Superior temporal gyrus (tissue), 1 donor: ENCODE data around the gene CCNYL1.

Experiments
- DNase-seq: peaks from one replicate; pipeline ENCODE4 v3.0.0-alpha.2; 2016; ENCODE audit errors: extremely low spot score

Gene CCNYL1

GRCh38 chr2:207766041-207766551 lies 54.7 kb downstream of the CCNYL1 start:
- DNase-seq, result no peak

GRCh38 chr2:207766697-207767460 lies 55.4 kb downstream of the CCNYL1 start:
- DNase-seq, result no peak

GRCh38 chr2:207767461-207768167 lies 56.2 kb downstream of the CCNYL1 start:
- DNase-seq, result no peak

GRCh38 chr2:207768168-207768865 lies 56.9 kb downstream of the CCNYL1 start:
- DNase-seq, result no peak

- no peak for DNase-seq
Observed at GRCh38 chr2:207768866-207769596, 57.6 kb downstream of the CCNYL1 start.

- DNase-seq, result no peak
Observed at GRCh38 chr2:207770602-207771404, 59.4 kb downstream of the CCNYL1 start.

GRCh38 chr2:207771421-207771820 lies 60.0 kb downstream of the CCNYL1 start:
- DNase-seq, result no peak

GRCh38 chr2:207772081-207772843 lies 60.8 kb downstream of the CCNYL1 start:
- no peak for DNase-seq

GRCh38 chr2:207772844-207773205 lies 61.4 kb downstream of the CCNYL1 start:
- DNase-seq, result no peak

- no peak for DNase-seq
Observed at GRCh38 chr2:207775473-207775872, 64.0 kb downstream of the CCNYL1 start.

- DNase-seq, result no peak
Observed at GRCh38 chr2:207777124-207777523, 65.7 kb downstream of the CCNYL1 start.

- no peak for DNase-seq
Observed at GRCh38 chr2:207778298-207778882, 67.0 kb downstream of the CCNYL1 start.

- DNase-seq, result no peak
Observed at GRCh38 chr2:207779523-207779922, 68.1 kb downstream of the CCNYL1 start.

GRCh38 chr2:207782238-207783030 lies 71.0 kb downstream of the CCNYL1 start:
- DNase-seq, result no peak

GRCh38 chr2:207783514-207783913 lies 72.1 kb downstream of the CCNYL1 start:
- DNase-seq, result no peak

GRCh38 chr2:207784898-207785297 lies 73.5 kb downstream of the CCNYL1 start:
- no peak for DNase-seq

- DNase-seq, result no peak
Observed at GRCh38 chr2:207787017-207787416, 75.6 kb downstream of the CCNYL1 start.

GRCh38 chr2:207787800-207788199 lies 76.4 kb downstream of the CCNYL1 start:
- no peak for DNase-seq

GRCh38 chr2:207790898-207791297 lies 79.5 kb downstream of the CCNYL1 start:
- no peak for DNase-seq
